ENCODE measurements around the gene ITPRID2.

DNA sequence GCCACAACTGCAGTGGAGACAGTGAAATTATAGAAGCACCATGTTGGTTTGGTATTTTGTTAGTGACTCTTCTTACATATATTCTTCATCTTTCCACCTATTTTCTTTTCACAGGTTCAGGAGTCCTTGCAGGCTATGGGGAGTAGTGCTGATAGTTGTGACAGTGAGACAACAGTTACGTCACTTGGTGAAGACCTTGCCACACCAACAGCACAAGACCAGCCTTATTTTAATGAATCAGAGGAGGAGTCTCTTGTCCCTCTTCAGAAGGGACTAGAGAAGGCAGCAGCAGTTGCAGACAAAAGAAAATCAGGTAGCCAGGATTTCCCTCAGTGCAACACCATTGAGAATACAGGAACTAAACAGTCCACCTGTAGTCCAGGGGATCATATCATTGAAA is 23.6 kb downstream of the ITPRID2 start:
- no peak for TF ChIP-seq POLR2A (IDR thresholded peaks at IDR 0.05)
- TF ChIP-seq, protein P1, sequence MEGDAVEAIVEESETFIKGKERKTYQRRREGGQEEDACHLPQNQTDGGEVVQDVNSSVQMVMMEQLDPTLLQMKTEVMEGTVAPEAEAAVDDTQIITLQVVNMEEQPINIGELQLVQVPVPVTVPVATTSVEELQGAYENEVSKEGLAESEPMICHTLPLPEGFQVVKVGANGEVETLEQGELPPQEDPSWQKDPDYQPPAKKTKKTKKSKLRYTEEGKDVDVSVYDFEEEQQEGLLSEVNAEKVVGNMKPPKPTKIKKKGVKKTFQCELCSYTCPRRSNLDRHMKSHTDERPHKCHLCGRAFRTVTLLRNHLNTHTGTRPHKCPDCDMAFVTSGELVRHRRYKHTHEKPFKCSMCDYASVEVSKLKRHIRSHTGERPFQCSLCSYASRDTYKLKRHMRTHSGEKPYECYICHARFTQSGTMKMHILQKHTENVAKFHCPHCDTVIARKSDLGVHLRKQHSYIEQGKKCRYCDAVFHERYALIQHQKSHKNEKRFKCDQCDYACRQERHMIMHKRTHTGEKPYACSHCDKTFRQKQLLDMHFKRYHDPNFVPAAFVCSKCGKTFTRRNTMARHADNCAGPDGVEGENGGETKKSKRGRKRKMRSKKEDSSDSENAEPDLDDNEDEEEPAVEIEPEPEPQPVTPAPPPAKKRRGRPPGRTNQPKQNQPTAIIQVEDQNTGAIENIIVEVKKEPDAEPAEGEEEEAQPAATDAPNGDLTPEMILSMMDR (IDR thresholded peaks at IDR 0.05): no peak

Data from testis (tissue), 2 donors.